IMR-90 (cell line): ENCODE data around the gene TNFSF9. TPM values are rescaled to one million over a fixed set of nuclear protein-coding genes. Genes with fewer than 3 reads are reported as not detected.

ENCODE experiments used
- ATAC-seq: fragments of 200-7000 bp; cut with Tn5 transposase; 2 replicates; pipeline ENCODE4 v1.9.1; 2020; ENCODE audit warnings: low read depth, mild to moderate bottlenecking, moderate library complexity
- BruUV-seq: library from RNA; stranded (reverse); fragments of 400-500 nt; replicated peaks from 2 replicates; lab custom pipeline; 2021; lab: Mats Ljungman, UMichigan
- CTCF ChIA-PET: fragments of 300-600 bp; formaldehyde crosslinking; extraction: SDS; loops from one replicate; lab custom pipeline; 2021; ENCODE audit warnings: antibody characterized with exemption; lab: Yijun Ruan, JAX
- POLR2A ChIA-PET: fragments of 300-600 bp; sonication (Branson Sonifier 250); formaldehyde crosslinking; loops from one replicate; lab custom pipeline; 2022; ENCODE audit warnings: antibody characterized with exemption; ENCODE audit not compliant: unreplicated experiment; lab: Charles Lee
- DNase-seq: peaks from one replicate; pipeline ENCODE4 v3.0.0; 2013
- H2AFZ ChIP-seq: replicated peaks from 2 replicates; pipeline ENCODE3; 2013; ENCODE audit warnings: low read length, mild to moderate bottlenecking; ENCODE audit not compliant: poor library complexity
- H2AK5ac ChIP-seq: 2 replicates; pipeline ENCODE4 v1.6.1; 2013; ENCODE audit warnings: low read depth, low read length, inconsistent platforms
- H2AK9ac ChIP-seq: replicated peaks from 2 replicates; pipeline ENCODE3; 2013; ENCODE audit warnings: mild to moderate bottlenecking, low read depth, low read length, moderate library complexity; ENCODE audit not compliant: poor library complexity
- H2BK120ac ChIP-seq: 2 replicates; pipeline ENCODE4 v1.6.1; 2013; ENCODE audit warnings: low read depth, low read length, inconsistent platforms
- H2BK15ac ChIP-seq: 3 replicates; pipeline ENCODE4 v1.6.1; 2013; ENCODE audit warnings: low read depth, low read length, inconsistent platforms
- H2BK20ac ChIP-seq: 2 replicates; pipeline ENCODE4 v1.6.1; 2013; ENCODE audit warnings: low read depth, mild to moderate bottlenecking, inconsistent platforms, low read length, moderate library complexity
- H2BK5ac ChIP-seq: 2 replicates; pipeline ENCODE4 v1.6.1; 2013; ENCODE audit warnings: mild to moderate bottlenecking, low read depth, low read length, inconsistent platforms; ENCODE audit not compliant: poor library complexity, severe bottlenecking
- H3K14ac ChIP-seq: replicated peaks from 2 replicates; pipeline ENCODE4 v1.6.1; 2013; ENCODE audit warnings: low read depth, low read length, inconsistent platforms
- H3K18ac ChIP-seq: 2 replicates; pipeline ENCODE4 v1.6.1; 2013; ENCODE audit warnings: low read depth, low read length, control low read depth
- H3K23ac ChIP-seq: 2 replicates; pipeline ENCODE4 v1.6.1; 2013; ENCODE audit warnings: low read depth, low read length, inconsistent platforms
- H3K27ac ChIP-seq: 2 replicates; pipeline ENCODE4 v1.5.1; 2013; ENCODE audit warnings: mild to moderate bottlenecking, control low read depth, low read length; ENCODE audit not compliant: insufficient read depth
- H3K27me3 ChIP-seq: 2 replicates; pipeline ENCODE4 v1.6.1; 2013; ENCODE audit warnings: low read length; ENCODE audit not compliant: control insufficient read depth, insufficient read depth
- H3K36me3 ChIP-seq: 2 replicates; pipeline ENCODE4 v1.6.1; 2013; ENCODE audit warnings: low read length, mixed read lengths; ENCODE audit not compliant: control insufficient read depth, insufficient read depth
- H3K4ac ChIP-seq: 2 replicates; pipeline ENCODE4 v1.6.1; 2013; ENCODE audit warnings: low read depth, low read length, inconsistent platforms
- H3K4me1 ChIP-seq: 2 replicates; pipeline ENCODE4 v1.6.1; 2013; ENCODE audit warnings: low read length, mixed read lengths; ENCODE audit not compliant: control insufficient read depth, insufficient read depth
- H3K4me2 ChIP-seq: 2 replicates; pipeline ENCODE4 v1.6.1; 2013; ENCODE audit warnings: low read depth, mild to moderate bottlenecking, control low read depth, low read length, moderate library complexity
- H3K4me3 ChIP-seq: 2 replicates; pipeline ENCODE4 v1.5.1; 2013; ENCODE audit warnings: low read depth, mild to moderate bottlenecking, control low read depth, low read length, moderate library complexity; ENCODE audit not compliant: insufficient read depth
- H3K56ac ChIP-seq: 2 replicates; pipeline ENCODE4 v1.6.1; 2013; ENCODE audit warnings: low read length, inconsistent platforms; ENCODE audit not compliant: insufficient read depth; ENCODE audit errors: extremely low read depth
- H3K79me1 ChIP-seq, 2 experiments: 2 replicates each; pipeline ENCODE4 v1.6.1; 2013; ENCODE audit warnings: low read length in 2 of 2, inconsistent platforms in 1 of 2, low read depth in 1 of 2
- H3K9ac ChIP-seq: 2 replicates; pipeline ENCODE4 v1.6.1; 2013; ENCODE audit warnings: low read depth, low read length, control low read depth
- H3K9me1 ChIP-seq: 2 replicates; pipeline ENCODE4 v1.6.1; 2013; ENCODE audit warnings: low read length, inconsistent platforms; ENCODE audit not compliant: insufficient read depth
- H3K9me3 ChIP-seq: 2 replicates; pipeline ENCODE4 v1.6.1; 2013; ENCODE audit warnings: low read length; ENCODE audit not compliant: control insufficient read depth, insufficient read depth
- H4K20me1 ChIP-seq: 2 replicates; pipeline ENCODE4 v1.6.1; 2013; ENCODE audit warnings: low read length, inconsistent platforms; ENCODE audit not compliant: insufficient read depth
- H4K5ac ChIP-seq: 2 replicates; pipeline ENCODE4 v1.6.1; 2013; ENCODE audit warnings: mild to moderate bottlenecking, low read depth, low read length, control low read depth
- H4K8ac ChIP-seq, 2 experiments: 2 replicates each; pipeline ENCODE4 v1.6.1; 2013; ENCODE audit warnings: low read depth in 2 of 2, low read length in 2 of 2, control low read depth in 1 of 2, inconsistent platforms in 1 of 2
- H4K91ac ChIP-seq: 2 replicates; pipeline ENCODE4 v1.6.1; 2013; ENCODE audit warnings: low read depth, low read length, inconsistent platforms; ENCODE audit not compliant: insufficient read depth
- CHD1 ChIP-seq: IDR thresholded peaks from 2 replicates; pipeline ENCODE4 v1.6.1; 2012; ENCODE audit warnings: low read depth, low read length, improper control_type of control experiment
- RCOR1 ChIP-seq: IDR thresholded peaks from 2 replicates; pipeline ENCODE4 v1.6.1; 2012; ENCODE audit warnings: mild to moderate bottlenecking, low read length, improper control_type of control experiment; ENCODE audit not compliant: insufficient replicate concordance
- WGBS, 2 experiments: methylation state at CpG; one replicate each; pipeline versions ENCODE4 v1.1.5 to v1.1.7; 2013; ENCODE audit warnings: missing lambda C conversion rate in 2 of 2; ENCODE audit not compliant: insufficient read length in 1 of 2; ENCODE audit errors: extremely low coverage in 2 of 2; 5-methylcytosine and 5-hydroxymethylcytosine counted together
- dilution Hi-C: fragments of 300-500 bp; cut with HindIII; formaldehyde crosslinking; loops from one replicate; pipeline ENCODE4 v1.14.3; 2018; ENCODE audit warnings: low sequenced_read_pairs; ENCODE audit not compliant: unreplicated experiment
- in situ Hi-C: fragments of 300-500 bp; cut with MboI; formaldehyde crosslinking; loops from 3 replicates; pipeline ENCODE4 v1.14.3; 2019; ENCODE audit warnings: low sequenced_read_pairs, inconsistent platforms, mixed read lengths
- intact Hi-C: fragments of 100-400 bp; cut with micrococcal nuclease; formaldehyde crosslinking; loops from 2 replicates; pipeline ENCODE4 v1.10.0; 2022
- polyA plus RNA-seq, 3 experiments: library from polyadenylated mRNA; depleted of rRNA; stranded (reverse); fragments of >200 nt; gene quantifications; 2 replicates each; pipeline ENCODE4 v1.2.3, GENCODE V29; 2012; ENCODE audit warnings: low replicate concordance in 1 of 3
- total RNA-seq: library from RNA; depleted of rRNA; stranded (reverse); fragments of >200 nt; gene quantifications from 2 replicates; pipeline ENCODE4 v1.2.3, GENCODE V29; 2012

The TNFSF9 gene
- total and polyA plus RNA-seq, 2 of the 4 experiments (the other 2 are of a cell fraction), result 0.10 TPM; not detected in 1

- peaks cover 15% of the 10 kb centered on the region; the same call in 1 of the 2 replicates for H3K27me3 ChIP-seq
- H3K9me3 ChIP-seq, result no peaks in the 10 kb centered on the region
- H3K56ac ChIP-seq, result no peak overlapping the region
- H2BK120ac ChIP-seq, result no peak overlapping the region
- no TSS peak for BruUV-seq
- no peak overlapping the region for H2BK20ac ChIP-seq
- H3K4me2 ChIP-seq, result no peak overlapping the region
- H3K36me3 ChIP-seq, result no peaks in the 10 kb centered on the region
- H4K20me1 ChIP-seq, result no peaks in the 10 kb centered on the region
- H2BK15ac ChIP-seq, result no peak overlapping the region
- intact Hi-C loops, result no loop called here
- H4K91ac ChIP-seq, result no peak overlapping the region
- in situ Hi-C loops, result no loop called here
- H3K4me1 ChIP-seq, result no peaks in the 10 kb centered on the region
- no peak overlapping the region for H3K4me3 ChIP-seq
- POLR2A ChIA-PET, result no interaction called here
- no peak overlapping the region for H3K4ac ChIP-seq
- H3K23ac ChIP-seq, result no peak overlapping the region
- no peak overlapping the region for H4K5ac ChIP-seq
- H3K18ac ChIP-seq, result no peak overlapping the region
- dilution Hi-C loops, result no loop called here
- no peaks in the 10 kb centered on the region for H3K9me1 ChIP-seq
- TF ChIP-seq RCOR1, result no peak
- no peak for TF ChIP-seq CHD1
- no peaks in the 10 kb centered on the region for H3K79me1 ChIP-seq
- no peak overlapping the region for H2AK9ac ChIP-seq
- H3K14ac ChIP-seq, result no peak overlapping the region
- no peak overlapping the region for H4K8ac ChIP-seq
- WGBS, 2 experiments, result 75% methylated on average over 5 of the region's 17 CpGs; no CpG with 5 or more reads in 1 of the 2 experiments
- DNase-seq (no peak), ATAC-seq (no peak)
- no peak overlapping the region for H3K27ac ChIP-seq
- H2AFZ ChIP-seq, result no peak overlapping the region
- CTCF ChIA-PET, result no interaction called here
- H2BK5ac ChIP-seq, result no peak overlapping the region
- no peak overlapping the region for H3K9ac ChIP-seq
- H2AK5ac ChIP-seq, result no peak overlapping the region
Observed at GRCh38 chr19:6527893-6528543, 2.8 kb upstream of the TNFSF9 start.
